Colonic mucosa (tissue), 4 donors: ENCODE results near the gene SLC35A3. TPM values are rescaled to one million over a fixed set of nuclear protein-coding genes. Genes with fewer than 3 reads are reported as not detected.

Experiments used
- DNase-seq: peaks from one replicate; pipeline ENCODE4 v3.0.0-alpha.2; 2020
- H3K27ac ChIP-seq: fragments of 200-600 bp; one replicate; pipeline ENCODE4 v1.8.0; 2021
- H3K27me3 ChIP-seq: fragments of 200-600 bp; one replicate; pipeline ENCODE4 v1.8.0; 2021
- H3K36me3 ChIP-seq: fragments of 200-600 bp; one replicate; pipeline ENCODE4 v1.8.0; 2021
- H3K4me1 ChIP-seq: fragments of 200-600 bp; one replicate; pipeline ENCODE4 v1.8.0; 2021; ENCODE audit warnings: mild to moderate bottlenecking
- H3K4me3 ChIP-seq: fragments of 200-600 bp; one replicate; pipeline ENCODE4 v1.8.0; 2021
- H3K9ac ChIP-seq, 2 donors: one replicate each; pipeline ENCODE4 v1.7.0; 2013; ENCODE audit warnings: control low read depth in 2 of 2, low read depth in 2 of 2, low read length in 2 of 2
- H3K9me3 ChIP-seq: fragments of 200-600 bp; one replicate; pipeline ENCODE4 v1.8.0; 2021
- intact Hi-C: fragments of 100-400 bp; cut with DNase I; formaldehyde crosslinking; loops from one replicate; pipeline ENCODE4 v1.14.1; 2022
- total RNA-seq, 2 donors: library from RNA; stranded (reverse); fragmentation: NEBNext Ultra II Directional in 1 of 2; extraction: Animal tissue kit (Norgen Biotek cat#: 25700) in 1 of 2; gene quantifications; one replicate each; pipeline ENCODE4 v1.2.1, GENCODE V29; 2021
- TF ChIP-seq, protein P1 (sequence below): fragments of 200-600 bp; IDR thresholded peaks from one replicate; pipeline ENCODE4 v1.8.0; 2022; ENCODE audit warnings: antibody characterized with exemption, mild to moderate bottlenecking
- donor health status: healthy.
- donor health status: DM: no; HTN: no; CAD: no.
- donor health status: DM: no; HTN: no; CAD: no.

The SLC35A3 gene
- total RNA-seq, 2 donors from 2014 or later = 122 to 206 TPM

DNA sequence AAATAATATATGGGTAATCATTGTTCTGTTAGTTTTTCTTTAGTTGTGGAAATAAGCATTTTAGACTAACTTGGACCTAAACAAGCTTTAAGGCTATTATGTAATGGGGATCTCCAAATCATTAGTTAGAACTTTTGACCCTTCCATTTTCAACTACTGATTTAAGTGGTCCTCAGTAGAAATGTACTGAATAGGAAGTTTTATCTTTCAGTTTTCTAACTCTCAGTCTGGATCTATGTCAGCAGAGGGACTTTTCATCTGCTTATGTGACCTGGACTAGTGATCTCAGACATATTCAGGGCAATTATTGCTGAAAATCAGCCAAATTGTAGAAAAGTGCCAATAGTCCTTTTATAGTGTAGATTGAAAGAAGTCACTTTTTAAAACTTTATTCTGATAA, 106.9 kb downstream of the SLC35A3 start:
- Histone ChIP-seq H3K9me3 (no peaks in the 10 kb centered on the region), H3K4me1 (no peaks in the 10 kb centered on the region), H3K36me3 (peaks cover 12% of the 10 kb centered on the region), H3K9ac (no peak overlapping the region), H3K27ac (no peak overlapping the region), H3K4me3 (no peak overlapping the region), H3K27me3 (no peaks in the 10 kb centered on the region)
- intact Hi-C loops = no loop called here
- no peak for DNase-seq
- TF ChIP-seq, protein P1, sequence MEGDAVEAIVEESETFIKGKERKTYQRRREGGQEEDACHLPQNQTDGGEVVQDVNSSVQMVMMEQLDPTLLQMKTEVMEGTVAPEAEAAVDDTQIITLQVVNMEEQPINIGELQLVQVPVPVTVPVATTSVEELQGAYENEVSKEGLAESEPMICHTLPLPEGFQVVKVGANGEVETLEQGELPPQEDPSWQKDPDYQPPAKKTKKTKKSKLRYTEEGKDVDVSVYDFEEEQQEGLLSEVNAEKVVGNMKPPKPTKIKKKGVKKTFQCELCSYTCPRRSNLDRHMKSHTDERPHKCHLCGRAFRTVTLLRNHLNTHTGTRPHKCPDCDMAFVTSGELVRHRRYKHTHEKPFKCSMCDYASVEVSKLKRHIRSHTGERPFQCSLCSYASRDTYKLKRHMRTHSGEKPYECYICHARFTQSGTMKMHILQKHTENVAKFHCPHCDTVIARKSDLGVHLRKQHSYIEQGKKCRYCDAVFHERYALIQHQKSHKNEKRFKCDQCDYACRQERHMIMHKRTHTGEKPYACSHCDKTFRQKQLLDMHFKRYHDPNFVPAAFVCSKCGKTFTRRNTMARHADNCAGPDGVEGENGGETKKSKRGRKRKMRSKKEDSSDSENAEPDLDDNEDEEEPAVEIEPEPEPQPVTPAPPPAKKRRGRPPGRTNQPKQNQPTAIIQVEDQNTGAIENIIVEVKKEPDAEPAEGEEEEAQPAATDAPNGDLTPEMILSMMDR = no peak

DNA sequence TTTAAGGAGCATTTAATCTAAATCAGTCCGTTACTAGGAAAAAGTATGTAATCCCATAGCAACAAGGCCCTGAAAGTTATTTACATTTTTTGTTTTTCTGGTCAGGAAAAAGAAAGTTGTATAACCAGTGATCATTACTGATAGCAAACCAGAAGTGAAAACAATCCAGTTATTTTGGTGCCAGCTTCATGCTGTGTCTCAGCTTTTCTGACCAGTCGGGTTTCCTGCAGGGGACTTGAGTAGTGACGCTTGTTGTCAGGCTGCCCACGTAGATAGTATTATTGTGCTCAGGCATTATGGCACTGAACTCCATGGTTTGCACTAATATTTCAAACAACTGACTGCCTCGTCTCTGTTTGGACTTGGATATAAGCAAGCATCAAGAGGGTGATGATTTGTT, 107.7 kb downstream of the SLC35A3 start:
- DNase-seq = no peak
- Histone ChIP-seq H3K36me3 (peaks cover 19% of the 10 kb centered on the region), H3K4me1 (no peaks in the 10 kb centered on the region)

DNA sequence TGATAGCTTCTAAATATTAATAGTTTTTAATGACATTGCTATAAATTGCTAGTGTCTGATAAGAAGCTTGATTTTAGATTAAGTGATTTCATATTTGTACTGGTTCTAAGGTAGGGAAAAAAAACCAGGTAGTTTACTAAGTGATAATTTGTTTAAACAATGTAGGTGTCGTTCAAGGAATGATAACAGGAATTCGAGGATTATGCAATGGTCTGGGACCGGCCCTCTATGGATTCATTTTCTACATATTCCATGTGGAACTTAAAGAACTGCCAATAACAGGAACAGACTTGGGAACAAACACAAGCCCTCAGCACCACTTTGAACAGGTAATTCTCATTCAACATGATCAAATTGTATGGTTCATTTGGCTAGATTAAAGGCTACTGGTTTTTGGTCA, 110.5 kb downstream of the SLC35A3 start:
- Histone ChIP-seq H3K4me1 (no peaks in the 10 kb centered on the region), H3K36me3 (peaks cover 20% of the 10 kb centered on the region), H3K9me3 (no peaks in the 10 kb centered on the region), H3K27me3 (no peaks in the 10 kb centered on the region), H3K4me3 (no peak overlapping the region), H3K27ac (no peak overlapping the region), H3K9ac (no peak overlapping the region)
- no peak for DNase-seq
- intact Hi-C loops = no loop called here
- TF ChIP-seq, protein P1 = no peak

More for the DNA sequence above, 107.7 kb downstream of the SLC35A3 start:
- H3K9me3 ChIP-seq = no peaks in the 10 kb centered on the region
- H3K27ac ChIP-seq = no peak overlapping the region
- intact Hi-C loops = no loop called here
- H3K9ac ChIP-seq = no peak overlapping the region
- no peaks in the 10 kb centered on the region for H3K27me3 ChIP-seq
- TF ChIP-seq, protein P1 = no peak
- H3K4me3 ChIP-seq = no peak overlapping the region

Other genes with a start within 250 kb of the SLC35A3 start
- gene FRRS1, start 203.4 kb upstream of the SLC35A3 start, total RNA-seq = 10 to 100 TPM; 16.7 to 17.1 TPM
- 10 to 100 TPM; 17.9 to 27.5 TPM for gene AGL, start 119.6 kb upstream of the SLC35A3 start, total RNA-seq
- 1 to 10 TPM; 3.3 to 8.0 TPM for gene SASS6, start 162.9 kb downstream of the SLC35A3 start, total RNA-seq
- 10 to 100 TPM in 1 of 2 donors, 1 to 10 TPM in 1; 8.6 to 11.5 TPM for gene TRMT13, start 163.2 kb downstream of the SLC35A3 start, total RNA-seq
- gene LRRC39, start 208.3 kb downstream of the SLC35A3 start, total RNA-seq = under 1 TPM in 1 of 2 donors, not detected in 1; 0.37 TPM